CD4-positive, alpha-beta T cell treated with Interleukin-12 subunit alpha and Interleukin-12 subunit beta, for 1 hour (primary cell): ENCODE data around the gene FGF6.
"Not testable (repeated sequence)": the region's sequence is repeated elsewhere in the genome, so short reads cannot be mapped to it uniquely, and the experiment has no call there.

ENCODE experiments used
- DNase-seq: peaks from one replicate; pipeline ENCODE4 v3.0.0-alpha.2; 2020

The FGF6 gene

DNA sequence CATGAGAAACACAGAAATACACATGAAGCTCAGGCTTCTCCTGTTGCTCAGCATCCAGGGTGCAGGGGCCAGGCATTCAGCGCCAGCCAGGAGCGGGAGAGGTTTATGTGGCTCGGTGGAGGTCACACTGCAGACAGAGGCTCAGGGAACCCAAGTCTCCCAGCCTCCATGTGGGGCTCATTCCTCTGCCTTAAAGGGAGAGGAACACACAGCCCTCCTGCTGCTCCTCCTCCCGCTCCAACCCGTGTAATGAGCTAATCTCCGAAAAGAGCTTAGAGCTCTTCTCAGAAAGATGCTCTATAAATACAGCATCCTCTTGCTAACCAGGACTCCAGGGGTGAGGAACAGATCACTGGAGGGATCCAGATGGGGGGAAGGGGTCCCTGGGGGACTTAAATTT, 28.2 kb downstream of the FGF6 start:
- DNase-seq: no peak

DNA sequence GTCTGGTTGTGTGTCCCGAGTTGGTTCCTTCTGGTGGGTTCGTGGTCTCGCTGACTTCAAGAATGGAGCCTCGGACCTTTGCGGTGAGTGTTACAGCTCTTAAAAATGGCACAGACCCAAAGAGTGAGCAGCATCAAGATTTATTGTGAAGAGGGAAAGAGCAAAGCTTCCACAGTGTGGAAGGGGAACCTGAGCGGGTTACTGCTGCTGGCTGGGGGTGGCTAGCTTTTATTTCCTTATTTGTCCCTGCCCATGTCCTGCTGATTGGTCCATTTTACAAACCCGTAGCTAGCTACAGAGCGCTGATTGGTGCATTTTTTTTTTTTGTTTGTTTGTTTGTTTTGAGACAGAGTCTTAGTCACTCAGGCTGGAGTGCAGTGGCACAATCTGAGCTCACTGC, 29.3 kb downstream of the FGF6 start:
- no peak for DNase-seq

DNA sequence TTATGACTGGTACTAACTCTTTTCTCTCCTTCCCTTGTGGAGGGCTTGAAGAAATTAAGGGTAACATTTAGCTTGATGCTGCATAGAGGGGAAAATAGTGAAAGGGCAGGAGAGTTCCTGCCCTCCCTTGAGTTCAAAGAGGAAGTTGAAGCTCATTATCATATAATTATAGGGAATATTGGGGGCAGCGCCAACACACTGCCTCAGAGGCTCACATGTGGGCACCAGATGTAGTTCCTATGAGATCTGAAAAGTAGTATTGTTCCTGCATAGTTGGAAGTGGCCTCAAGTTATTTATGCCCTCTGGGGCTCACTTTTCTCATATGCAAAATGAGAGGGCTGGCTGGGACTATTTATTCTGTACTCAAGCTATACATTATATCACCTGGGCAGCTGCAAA, 33.1 kb downstream of the FGF6 start:
- DNase-seq: no peak

DNA sequence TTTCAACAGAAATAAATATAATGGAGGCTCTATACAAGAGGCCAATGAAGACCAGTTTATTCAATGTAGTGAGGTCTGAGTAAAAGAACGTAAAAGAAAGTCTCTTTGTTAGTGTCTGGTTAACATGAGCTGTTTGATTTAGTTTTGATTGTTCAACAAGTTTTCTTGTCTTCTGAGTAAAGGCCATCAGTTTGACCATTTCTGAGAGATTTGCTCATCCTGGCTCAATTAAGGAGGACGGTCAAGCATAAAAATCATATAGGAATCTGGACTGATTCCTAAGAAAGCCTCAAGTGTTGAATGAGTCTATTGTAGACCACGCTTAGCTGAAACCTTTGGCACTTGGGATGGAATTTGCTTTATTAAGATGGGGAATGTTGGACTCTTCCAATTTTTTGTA, 33.6 kb downstream of the FGF6 start:
- DNase-seq: no peak

DNA sequence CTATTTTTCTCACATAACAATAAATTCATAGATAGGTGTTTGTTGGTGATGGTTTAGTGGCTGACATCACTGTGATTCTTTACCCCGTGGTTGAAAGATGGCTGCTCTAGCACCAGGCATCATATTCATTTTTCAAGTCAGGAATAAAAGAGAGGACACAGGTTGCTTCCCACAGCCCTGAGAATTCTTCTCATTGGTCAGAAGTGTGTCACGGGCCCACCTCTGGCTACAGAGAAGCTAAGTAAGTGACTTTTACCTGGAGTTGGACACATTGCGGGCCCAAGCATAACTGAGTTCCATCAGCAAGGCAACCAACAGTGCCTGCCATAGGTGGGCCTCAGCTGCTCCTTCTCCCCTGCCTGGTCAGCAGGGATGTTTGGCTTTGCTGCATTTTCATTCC, 38.5 kb downstream of the FGF6 start:
- DNase-seq: no peak

GRCh38 chr12:4404877-4405637, 40.6 kb downstream of the FGF6 start:
- DNase-seq: not testable (repeated sequence)

DNA sequence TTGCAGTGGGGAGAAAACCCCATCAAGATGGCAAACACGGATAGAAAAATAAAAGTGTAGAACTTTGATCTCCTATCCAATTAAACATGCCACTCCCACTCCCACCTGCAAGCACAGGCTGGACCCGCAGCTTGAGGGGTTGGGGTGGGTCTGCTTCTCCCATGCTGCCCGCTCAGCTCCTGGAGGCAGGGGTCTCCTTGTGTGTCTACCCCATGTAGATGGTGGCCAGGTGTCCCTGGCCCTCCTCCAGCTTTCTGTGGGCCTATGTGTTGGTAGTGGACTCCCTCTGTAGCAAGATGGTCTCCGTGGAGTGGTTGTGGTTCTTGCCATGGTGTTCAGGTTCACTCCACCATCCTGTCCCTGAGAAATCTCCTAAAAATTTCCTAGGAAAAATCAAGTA, 42.6 kb downstream of the FGF6 start:
- DNase-seq: no peak

DNA sequence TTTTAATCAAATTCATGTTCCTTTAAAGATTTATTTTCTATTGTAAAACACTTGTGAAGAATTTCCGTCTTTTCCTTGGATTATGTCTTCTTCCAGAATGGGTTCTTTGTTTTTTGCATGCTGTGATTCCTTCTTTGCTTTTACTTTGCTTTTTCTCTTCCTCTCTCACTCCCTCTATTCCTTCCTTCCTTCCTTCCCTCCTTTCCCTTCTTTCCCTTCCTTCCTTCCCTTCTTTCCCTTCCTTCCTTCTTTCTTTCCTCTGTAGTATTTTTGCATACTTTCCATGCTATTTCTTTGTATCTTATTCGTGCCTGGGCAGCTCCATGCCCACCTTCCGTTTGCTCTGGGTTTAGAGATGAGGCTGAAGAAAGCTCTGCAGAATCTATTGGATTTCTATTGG, 44.5 kb downstream of the FGF6 start:
- DNase-seq: no peak

DNA sequence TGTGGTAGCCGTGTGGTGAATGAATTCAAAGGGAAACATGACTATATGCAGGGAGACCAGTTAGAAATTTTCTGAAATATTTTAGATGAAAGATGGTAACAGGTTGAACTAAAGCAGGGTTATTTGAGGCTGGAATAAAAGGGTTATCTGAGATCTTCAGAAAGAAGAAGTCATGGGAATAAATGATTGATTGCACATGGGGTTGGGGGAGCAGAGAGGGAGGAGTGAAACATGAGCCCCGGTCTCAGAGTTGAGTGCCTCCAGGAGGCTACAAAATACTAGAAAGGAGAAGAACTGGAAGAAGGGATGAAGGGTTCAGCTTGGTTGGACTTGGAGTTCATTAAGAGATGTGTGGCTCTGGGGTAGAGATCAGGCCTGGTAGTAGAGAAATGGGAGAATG, 49.8 kb downstream of the FGF6 start:
- no peak for DNase-seq

- no peak for DNase-seq
Observed at GRCh38 chr12:4393211-4393610, 52.4 kb downstream of the FGF6 start.

DNA sequence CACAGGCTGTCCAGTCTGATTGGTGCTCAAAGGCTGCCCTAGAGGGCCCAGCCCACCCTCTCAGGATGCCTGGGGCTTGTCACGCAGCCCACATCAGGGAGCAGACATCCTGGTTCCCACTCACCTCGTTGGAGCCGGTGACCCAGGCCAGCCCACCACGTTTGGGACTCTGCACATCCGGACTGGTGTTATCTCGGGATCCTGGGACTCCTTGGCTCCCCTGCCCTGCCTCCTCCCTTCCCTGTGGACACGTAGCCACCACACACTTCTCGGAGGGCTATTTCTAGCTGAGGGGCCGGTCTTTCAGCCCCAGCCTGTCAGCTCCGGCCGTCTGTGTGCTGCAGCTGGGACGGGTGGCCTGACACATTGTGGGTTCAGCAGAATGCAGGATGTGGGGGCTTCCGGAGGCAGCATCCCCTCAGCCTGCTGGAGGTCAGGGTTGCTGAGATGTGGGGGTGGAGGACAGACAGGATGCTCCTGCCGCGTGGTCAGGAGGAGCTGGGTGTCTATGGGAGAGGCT, 53.3 kb downstream of the FGF6 start:
- DNase-seq: no peak

GRCh38 chr12:4388662-4389061, 57.0 kb downstream of the FGF6 start:
- DNase-seq: no peak

DNA sequence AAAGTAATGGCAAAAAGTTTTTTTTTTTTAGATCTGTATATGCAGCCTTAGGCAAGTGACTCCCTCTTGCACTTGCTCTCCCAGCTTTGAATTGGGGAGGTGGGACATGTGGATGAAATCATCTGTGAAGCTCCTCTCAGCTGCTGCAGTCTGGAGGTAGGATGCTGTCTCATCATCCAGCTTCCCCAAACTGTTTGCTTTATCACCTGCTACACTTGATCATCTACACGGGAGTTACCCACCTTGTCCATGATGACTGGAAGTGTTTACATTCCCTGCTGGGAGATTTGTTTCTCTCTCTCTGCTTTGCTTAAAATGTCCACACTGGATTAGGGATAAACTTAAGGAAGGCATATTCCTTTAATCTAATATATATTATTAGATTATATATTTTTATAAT, 57.6 kb downstream of the FGF6 start:
- DNase-seq: no peak

DNA sequence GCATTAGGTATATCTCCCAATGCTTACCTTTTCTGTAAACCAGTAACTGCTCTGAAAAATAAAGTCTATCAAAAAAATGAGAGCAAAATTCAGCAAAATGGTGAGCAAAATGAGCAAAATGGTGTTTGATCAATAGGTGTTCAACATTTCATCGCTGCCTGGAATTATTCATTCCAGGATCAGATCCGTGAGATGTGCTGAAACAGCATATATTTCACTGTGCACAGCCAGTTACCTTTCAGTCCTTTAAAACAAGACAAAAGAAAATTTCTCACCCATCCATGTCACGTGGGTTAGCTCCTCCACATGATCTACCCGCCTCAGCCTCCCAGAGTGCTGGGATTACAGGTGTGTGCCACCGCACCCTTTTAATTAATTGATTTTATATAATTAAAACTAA, 58.0 kb downstream of the FGF6 start:
- DNase-seq: no peak

DNA sequence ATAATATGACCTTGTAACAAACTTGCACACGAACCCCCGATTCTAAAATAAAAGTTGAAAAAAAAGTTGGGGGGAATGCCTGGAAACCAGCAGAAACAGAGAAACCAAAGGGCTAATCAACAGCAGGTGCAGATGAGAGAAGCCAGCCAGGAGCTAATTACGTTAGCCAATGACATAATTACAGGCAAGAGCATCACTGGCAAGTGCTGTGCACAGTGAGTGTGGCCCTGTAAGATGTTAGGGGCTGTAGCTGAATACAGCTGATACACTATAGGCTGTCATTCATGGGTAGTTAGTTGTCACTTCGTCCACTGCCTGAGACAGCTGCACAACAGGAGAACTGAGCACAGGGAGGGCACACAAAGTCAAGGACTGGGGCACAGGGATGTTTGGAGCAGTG, 58.8 kb downstream of the FGF6 start:
- no peak for DNase-seq
